Naive thymus-derived CD4-positive, alpha-beta T cell (primary cell): ENCODE results near the gene ELSPBP1. TPM values are rescaled to one million over a fixed set of nuclear protein-coding genes. Genes with fewer than 3 reads are reported as not detected.
A peak's percentile ranks its signal among the peaks of the same experiment; 100 is the strongest.

ENCODE experiments used
- ATAC-seq: fragments of 150-1000 bp; cut with Tn5 transposase; 2 replicates; pipeline ENCODE4 v1.10.0; 2021; ENCODE audit warnings: mild to moderate bottlenecking, moderate library complexity
- CTCF ChIA-PET: fragments of 350-600 bp; sonication (Branson Sonifier 250); formaldehyde crosslinking; loops from one replicate; lab custom pipeline; 2021; ENCODE audit warnings: antibody characterized with exemption; lab: Charles Lee
- POLR2A ChIA-PET: fragments of 350-600 bp; sonication (Branson Sonifier 250); formaldehyde crosslinking; loops from one replicate; lab custom pipeline; 2021; ENCODE audit warnings: antibody characterized with exemption, inconsistent platforms; lab: Charles Lee
- DNase-seq, 9 donors: peaks; one replicate each; pipeline versions ENCODE4 v3.0.0 to v3.0.0-alpha.2; 2020 to 2022; ENCODE audit warnings: mixed read lengths in 1 of 9
- H3K27ac ChIP-seq: one replicate; pipeline ENCODE4 v1.7.0; 2013; ENCODE audit warnings: mild to moderate bottlenecking, low read depth, low read length, moderate library complexity
- H3K27me3 ChIP-seq, 2 donors: one replicate each; pipeline ENCODE4 v1.7.0; 2013; ENCODE audit warnings: low read length in 2 of 2, mild to moderate bottlenecking in 2 of 2, moderate library complexity in 2 of 2; ENCODE audit not compliant: control insufficient read depth in 2 of 2, insufficient read depth in 2 of 2
- H3K36me3 ChIP-seq, 3 experiments: 1 replicate in 2 of 3; 2 replicates in 1 of 3; pipeline ENCODE4 v1.7.0; 2013; ENCODE audit warnings: low read length in 3 of 3, mild to moderate bottlenecking in 3 of 3, moderate library complexity in 1 of 3; ENCODE audit not compliant: insufficient read depth in 3 of 3, control insufficient read depth in 2 of 3
- H3K4me1 ChIP-seq, 2 donors: one replicate each; pipeline ENCODE4 v1.7.0; 2013; ENCODE audit warnings: low read length in 2 of 2, mild to moderate bottlenecking in 2 of 2, moderate library complexity in 1 of 2; ENCODE audit not compliant: control insufficient read depth in 2 of 2, insufficient read depth in 2 of 2
- H3K4me3 ChIP-seq: 2 replicates; pipeline ENCODE4 v1.7.0; 2013; ENCODE audit warnings: mild to moderate bottlenecking, low read length
- H3K9me3 ChIP-seq, 3 experiments: 1 replicate in 2 of 3; 2 replicates in 1 of 3; pipeline ENCODE4 v1.7.0; 2013; ENCODE audit warnings: low read length in 3 of 3; ENCODE audit not compliant: control insufficient read depth in 2 of 3
- H3K27ac Mint-ChIP-seq, 9 donors: one replicate each; pipeline ENCODE4 v1.8.0; 2020 to 2022; ENCODE audit warnings: mixed read lengths in 9 of 9, mild to moderate bottlenecking in 8 of 9, moderate library complexity in 5 of 9, inconsistent platforms in 2 of 9
- H3K27me3 Mint-ChIP-seq, 5 donors: one replicate each; pipeline ENCODE4 v1.8.0; 2021 to 2022; ENCODE audit warnings: mixed read lengths in 5 of 5, mild to moderate bottlenecking in 1 of 5
- H3K36me3 Mint-ChIP-seq, 5 donors: one replicate each; pipeline ENCODE4 v1.8.0; 2020 to 2022; ENCODE audit warnings: mixed read lengths in 5 of 5, mild to moderate bottlenecking in 3 of 5, inconsistent platforms in 1 of 5
- H3K4me1 Mint-ChIP-seq, 7 donors: one replicate each; pipeline ENCODE4 v1.8.0; 2020 to 2022; ENCODE audit warnings: mixed read lengths in 7 of 7, mild to moderate bottlenecking in 3 of 7, inconsistent platforms in 1 of 7
- H3K4me3 Mint-ChIP-seq, 10 donors: one replicate each; pipeline ENCODE4 v1.8.0; 2020 to 2022; ENCODE audit warnings: mild to moderate bottlenecking in 10 of 10, mixed read lengths in 10 of 10, moderate library complexity in 6 of 10, inconsistent platforms in 2 of 10
- H3K9me3 Mint-ChIP-seq, 11 donors: one replicate each; pipeline ENCODE4 v1.8.0; 2020 to 2022; ENCODE audit warnings: mixed read lengths in 11 of 11, mild to moderate bottlenecking in 4 of 11, inconsistent platforms in 1 of 11, moderate library complexity in 1 of 11
- intact Hi-C, 2 donors: fragments of 100-400 bp; cut with micrococcal nuclease; formaldehyde crosslinking; loops; one replicate each; pipeline ENCODE4 v1.15.1; 2023
- polyA plus RNA-seq, 2 donors: library from polyadenylated mRNA; unstranded; fragments of 300-500 nt; fragmentation: Illumina TruSeq; gene quantifications; one replicate each; pipeline ENCODE4 v1.2.3, GENCODE V29; 2021
- total RNA-seq, 6 experiments: library from RNA in 5 of 6; stranded (reverse) in 5 of 6; gene quantifications; 1 replicate in 5 of 6; 2 replicates in 1 of 6; pipeline ENCODE4 v1.2.3 and lab custom pipeline; 2021 to 2026

ELSPBP1 gene
- total and polyA plus RNA-seq, 7 experiments from 2014 or later, result not detected

DNA sequence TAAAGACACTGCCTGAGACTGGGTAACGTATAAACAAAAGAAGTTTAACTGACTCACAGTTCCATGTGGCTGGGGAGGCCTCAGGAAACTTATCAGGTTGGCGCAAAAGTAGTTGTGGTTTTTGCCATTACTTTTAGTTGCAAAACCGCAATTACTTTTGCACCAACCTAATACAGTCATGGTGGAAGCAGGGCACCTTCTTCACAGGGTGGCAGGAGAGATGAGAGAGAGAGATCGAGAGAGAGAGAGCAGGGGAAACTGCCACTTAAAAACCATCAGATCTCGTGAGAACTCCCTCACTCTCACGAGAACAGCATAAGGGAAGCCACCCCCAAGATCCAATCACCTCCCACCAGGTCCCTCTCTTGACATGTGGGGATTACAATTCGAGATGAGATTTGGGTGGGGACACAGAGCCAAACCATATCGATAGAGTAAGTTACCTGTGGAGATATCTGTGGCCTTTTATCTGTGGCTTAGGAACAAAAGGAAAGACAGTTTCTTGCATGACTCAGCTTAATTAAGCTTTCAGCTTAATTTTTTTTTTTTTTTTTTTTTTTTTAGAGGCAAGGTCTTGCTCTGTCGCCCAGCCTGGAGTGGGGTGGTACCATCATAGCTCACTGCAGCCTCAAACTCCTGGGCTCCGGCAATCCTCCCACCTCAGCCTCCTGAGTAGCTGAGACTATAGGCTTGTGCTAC lies 57.1 kb downstream of the ELSPBP1 start:
- CTCF ChIA-PET, result no interaction called here
- peaks cover 0 to 15% (median 3%) of the 10 kb centered on the region in 5 donors for H3K36me3 Mint-ChIP-seq
- H3K9me3 Mint-ChIP-seq, result peaks cover 0 to 8% (median 3%) of the 10 kb centered on the region in 11 donors
- no peak overlapping the region for H3K27ac ChIP-seq
- POLR2A ChIA-PET, result no interaction called here
- H3K27me3 ChIP-seq, result no peaks in the 10 kb centered on the region
- DNase-seq, result no peak
- peaks cover 0 to 11% (median 4%) of the 10 kb centered on the region in 5 donors for H3K27me3 Mint-ChIP-seq
- no peak overlapping the region for H3K27ac Mint-ChIP-seq
- ATAC-seq, result no peak
- no peaks in the 10 kb centered on the region for H3K36me3 ChIP-seq
- intact Hi-C loops, result no loop called here
- no peak overlapping the region for H3K4me3 Mint-ChIP-seq
- H3K4me1 ChIP-seq, result no peaks in the 10 kb centered on the region
- H3K4me1 Mint-ChIP-seq, result no peaks in the 10 kb centered on the region
- no peaks in the 10 kb centered on the region for H3K9me3 ChIP-seq
- H3K4me3 ChIP-seq, result no peak overlapping the region

DNA sequence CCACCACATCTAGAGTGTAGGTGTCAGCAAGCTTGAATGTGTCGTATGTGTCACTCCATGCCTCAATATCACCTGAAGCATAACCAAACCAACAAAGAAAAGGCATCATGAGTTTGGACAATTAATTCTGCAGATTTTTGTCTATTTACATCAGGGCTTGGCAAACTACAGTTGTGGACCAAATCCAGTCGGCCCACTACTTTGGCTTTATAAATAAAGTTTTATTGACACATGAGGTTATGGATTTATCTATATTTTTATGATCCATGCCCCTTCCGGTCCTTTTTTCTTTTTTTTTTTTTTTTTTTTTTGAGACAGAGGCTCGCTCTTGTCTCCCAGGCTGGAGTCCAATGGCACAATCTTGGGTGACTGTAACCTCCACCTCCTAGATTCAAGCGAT lies 58.6 kb downstream of the ELSPBP1 start:
- peaks cover 0 to 8% (median 3%) of the 10 kb centered on the region in 11 donors for H3K9me3 Mint-ChIP-seq
- Histone ChIP-seq H3K36me3 (no peaks in the 10 kb centered on the region), H3K9me3 (no peaks in the 10 kb centered on the region), H3K4me1 (no peaks in the 10 kb centered on the region), H3K27ac (no peak overlapping the region), H3K27me3 (no peaks in the 10 kb centered on the region), H3K4me3 (no peak overlapping the region)
- no peak for DNase-seq
- intact Hi-C loops, result no loop called here
- ATAC-seq, result no peak
- peaks cover 0 to 15% (median 3%) of the 10 kb centered on the region in 5 donors for H3K36me3 Mint-ChIP-seq
- H3K4me3 Mint-ChIP-seq, result no peak overlapping the region
- ChIA-PET POLR2A (no interaction called here), CTCF (no interaction called here)
- peaks cover 0 to 4% (median 1%) of the 10 kb centered on the region in 5 donors for H3K27me3 Mint-ChIP-seq
- no peaks in the 10 kb centered on the region for H3K4me1 Mint-ChIP-seq
- no peak overlapping the region for H3K27ac Mint-ChIP-seq

DNA sequence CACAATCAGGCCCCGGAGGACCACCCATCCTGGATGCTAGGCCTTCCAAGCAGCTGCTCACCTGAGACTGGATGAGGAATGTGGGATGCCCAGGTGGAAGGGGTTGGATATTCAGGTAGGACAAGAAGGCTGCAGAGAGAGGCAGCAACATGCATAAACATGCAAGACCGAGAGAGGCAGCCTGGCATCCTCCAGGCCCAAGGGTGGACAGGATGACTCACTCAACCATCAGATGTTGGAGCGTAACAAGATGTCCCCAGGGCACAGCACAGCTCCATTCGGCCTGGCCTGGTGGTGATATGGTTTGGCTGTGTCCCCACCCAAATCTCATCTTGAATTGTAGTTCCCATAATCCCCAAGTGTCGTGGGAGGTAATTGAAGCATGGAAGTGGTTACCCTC lies 59.4 kb downstream of the ELSPBP1 start:
- DNase-seq, result no peak
- Mint-ChIP-seq H3K27me3 (peaks cover 0 to 4% (median 0%) of the 10 kb centered on the region in 5 donors), H3K27ac (peak overlapping the region in 1 of 9 donors; percentile 1), H3K36me3 (peaks cover 0 to 15% (median 3%) of the 10 kb centered on the region in 5 donors), H3K4me1 (no peaks in the 10 kb centered on the region), H3K4me3 (no peak overlapping the region), H3K9me3 (peaks cover 0 to 8% (median 3%) of the 10 kb centered on the region in 11 donors)
- no peaks in the 10 kb centered on the region for H3K36me3 ChIP-seq
- CTCF ChIA-PET, result no interaction called here
- no peak overlapping the region for H3K4me3 ChIP-seq
- ATAC-seq, result no peak
- no peaks in the 10 kb centered on the region for H3K4me1 ChIP-seq
- no peaks in the 10 kb centered on the region for H3K27me3 ChIP-seq
- H3K9me3 ChIP-seq, result no peaks in the 10 kb centered on the region
- H3K27ac ChIP-seq, result no peak overlapping the region
- intact Hi-C loops, result no loop called here
- POLR2A ChIA-PET, result no interaction called here

DNA sequence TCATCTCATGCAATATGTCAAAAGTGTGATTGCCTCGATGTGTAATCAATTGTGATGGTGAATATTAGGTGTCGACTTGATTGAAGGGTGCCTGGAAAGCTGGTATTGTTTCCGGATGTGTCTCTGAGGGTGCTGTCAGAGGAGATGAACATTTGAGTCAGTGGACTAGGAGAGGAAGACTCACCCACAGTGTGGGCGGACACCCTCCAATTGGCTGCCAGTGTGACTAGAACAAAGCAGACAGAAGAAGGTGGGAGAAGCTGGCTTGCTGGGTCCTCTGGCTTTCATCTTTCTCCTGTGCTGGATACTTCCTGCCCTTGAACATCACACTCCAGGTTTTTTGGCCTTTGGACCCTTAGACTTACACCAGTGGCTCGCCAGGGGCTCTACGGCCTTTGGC lies 64.9 kb downstream of the ELSPBP1 start:
- peaks cover 0 to 4% (median 0%) of the 10 kb centered on the region in 5 donors for H3K36me3 Mint-ChIP-seq
- Histone ChIP-seq H3K27me3 (no peaks in the 10 kb centered on the region), H3K4me3 (no peak overlapping the region), H3K27ac (no peak overlapping the region), H3K4me1 (no peaks in the 10 kb centered on the region), H3K9me3 (no peaks in the 10 kb centered on the region), H3K36me3 (no peaks in the 10 kb centered on the region)
- DNase-seq (no peak), ATAC-seq (no peak)
- H3K27ac Mint-ChIP-seq, result no peak overlapping the region
- H3K27me3 Mint-ChIP-seq, result peaks cover 0 to 20% (median 10%) of the 10 kb centered on the region in 5 donors
- intact Hi-C loops, result no loop called here
- POLR2A ChIA-PET, result no interaction called here
- no peak overlapping the region for H3K4me3 Mint-ChIP-seq
- CTCF ChIA-PET, result no interaction called here
- no peaks in the 10 kb centered on the region for H3K4me1 Mint-ChIP-seq
- peaks cover 0 to 3% (median 0%) of the 10 kb centered on the region in 11 donors for H3K9me3 Mint-ChIP-seq

DNA sequence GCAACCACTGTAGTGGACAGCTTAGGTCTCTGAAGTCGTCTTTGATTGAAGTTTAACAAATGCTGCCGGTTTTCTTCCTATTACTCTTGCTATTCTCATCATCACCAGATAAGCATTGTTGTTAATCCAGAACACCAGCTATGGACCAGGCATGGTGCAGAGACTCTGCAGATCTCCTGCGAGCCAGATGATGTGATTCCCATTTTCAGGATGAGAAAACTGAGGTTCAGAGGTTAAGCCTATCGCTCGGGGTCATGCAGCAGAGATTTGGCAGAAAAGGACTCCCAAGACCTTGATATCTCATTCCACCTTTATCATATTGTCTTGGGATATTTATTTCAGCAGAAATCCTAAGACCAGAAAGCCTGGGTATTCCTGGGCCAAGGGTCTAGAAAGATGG lies 65.9 kb downstream of the ELSPBP1 start:
- Histone ChIP-seq H3K4me1 (no peaks in the 10 kb centered on the region), H3K9me3 (no peaks in the 10 kb centered on the region), H3K27me3 (no peaks in the 10 kb centered on the region), H3K27ac (no peak overlapping the region), H3K4me3 (no peak overlapping the region), H3K36me3 (no peaks in the 10 kb centered on the region)
- peaks cover 0 to 3% (median 0%) of the 10 kb centered on the region in 5 donors for H3K36me3 Mint-ChIP-seq
- H3K27ac Mint-ChIP-seq, result no peak overlapping the region
- ATAC-seq, result no peak
- DNase-seq, result no peak
- H3K9me3 Mint-ChIP-seq, result no peaks in the 10 kb centered on the region
- H3K4me3 Mint-ChIP-seq, result no peak overlapping the region
- peaks cover 0 to 20% (median 10%) of the 10 kb centered on the region in 5 donors for H3K27me3 Mint-ChIP-seq
- ChIA-PET CTCF (no interaction called here), POLR2A (no interaction called here)
- no peaks in the 10 kb centered on the region for H3K4me1 Mint-ChIP-seq
- intact Hi-C loops, result no loop called here

DNA sequence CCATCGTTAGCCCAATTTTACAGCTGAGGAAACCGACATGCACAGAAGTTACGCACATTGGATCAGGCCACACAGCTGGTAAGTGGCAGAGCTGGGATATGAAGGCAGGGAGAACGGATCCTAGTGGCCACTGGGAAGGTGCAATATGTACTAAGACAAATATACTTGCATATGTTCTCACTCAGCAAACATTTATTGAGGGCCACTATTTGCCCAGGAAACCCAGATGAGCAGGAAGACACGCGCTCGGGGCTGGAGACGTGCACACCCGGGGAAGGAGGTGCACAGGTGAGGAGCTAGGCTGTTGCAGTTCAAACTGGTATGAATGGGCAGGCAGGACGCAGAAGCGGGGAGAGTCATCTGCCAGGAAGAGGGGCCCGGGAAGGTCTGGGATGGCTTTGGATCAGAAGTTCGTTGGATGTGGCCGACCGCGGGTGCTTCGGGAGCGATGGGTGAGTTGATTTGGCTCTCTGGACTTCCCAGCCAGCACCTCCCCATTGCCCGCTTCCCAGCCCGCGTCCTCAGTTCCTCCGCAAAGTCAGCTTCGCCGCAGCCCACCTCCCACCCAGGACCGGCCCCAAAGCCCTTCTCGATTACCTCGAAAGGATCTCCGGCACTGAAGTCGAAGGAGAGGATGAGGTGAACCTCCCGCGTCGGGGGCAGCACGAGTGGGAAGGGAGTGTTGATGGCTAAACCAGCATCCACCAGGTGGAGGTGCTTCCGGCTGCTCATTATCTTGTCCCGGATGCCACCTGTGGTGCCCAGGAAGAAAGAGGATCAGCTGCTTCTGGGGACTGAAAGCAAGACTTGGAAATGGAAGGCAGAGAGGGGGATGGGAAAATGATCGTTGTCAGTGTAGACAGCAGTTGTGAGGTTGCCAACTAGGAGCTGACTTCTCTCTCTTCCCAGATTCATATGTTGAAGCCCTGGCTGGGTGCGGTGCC lies 67.2 kb downstream of the ELSPBP1 start:
- H3K27me3 ChIP-seq, result no peaks in the 10 kb centered on the region
- POLR2A ChIA-PET, result no interaction called here
- peaks cover 0 to 3% (median 0%) of the 10 kb centered on the region in 5 donors for H3K36me3 Mint-ChIP-seq
- no peak overlapping the region for H3K4me3 Mint-ChIP-seq
- CTCF ChIA-PET, result interaction anchor here (0.5 to 0.6 kb wide), 3 partner anchors 322 to 1969 kb away, joined by 3 to 5 read pairs (median 3); no protein-coding TSS in a partner anchor
- H3K9me3 Mint-ChIP-seq, result no peaks in the 10 kb centered on the region
- intact Hi-C loops, result no loop called here
- H3K9me3 ChIP-seq, result no peaks in the 10 kb centered on the region
- ATAC-seq (no peak), DNase-seq (no peak)
- H3K4me3 ChIP-seq, result no peak overlapping the region
- no peak overlapping the region for H3K27ac Mint-ChIP-seq
- H3K4me1 ChIP-seq, result no peaks in the 10 kb centered on the region
- H3K27ac ChIP-seq, result no peak overlapping the region
- no peaks in the 10 kb centered on the region for H3K4me1 Mint-ChIP-seq
- peaks cover 0 to 20% (median 10%) of the 10 kb centered on the region in 5 donors for H3K27me3 Mint-ChIP-seq
- no peaks in the 10 kb centered on the region for H3K36me3 ChIP-seq
